ENCODE data around the gene CRTC2.
A peak's percentile ranks its signal among the peaks of the same experiment; 100 is the strongest.

Gene CRTC2

DNA sequence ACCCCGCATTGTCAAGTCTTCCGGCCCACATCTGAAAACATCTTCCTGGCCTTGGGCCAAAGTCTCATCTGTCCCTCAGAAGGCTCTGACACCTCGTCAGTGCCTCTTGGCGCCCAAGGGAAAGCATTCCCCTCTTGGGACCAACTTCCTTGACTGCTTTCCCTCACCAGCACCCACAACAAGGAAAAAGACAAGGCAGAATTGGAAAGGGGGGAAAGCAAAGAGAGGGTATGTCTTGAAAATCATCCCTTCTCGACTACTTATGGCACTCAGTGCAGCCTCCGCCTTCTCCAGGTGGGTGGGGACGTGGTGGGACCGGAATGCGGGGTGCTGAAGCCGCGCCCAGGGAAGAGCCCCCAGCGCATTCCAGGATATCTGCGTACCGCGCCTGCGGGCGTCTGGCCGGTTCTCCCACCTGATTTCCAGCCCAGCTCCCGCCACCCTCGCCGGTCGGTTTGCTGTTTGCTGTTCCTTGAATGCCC lies 5.5 kb upstream of the CRTC2 start:
- Histone ChIP-seq H4K8ac (ENCODE audit: low read depth, low read length) (no peak overlapping the region), H3K18ac (ENCODE audit: low read length) (peak overlapping the region; percentile 3), H3K9ac (ENCODE audit: low read length) (peak overlapping the region; percentile 84), H4K5ac (ENCODE audit: low read length) (no peak overlapping the region), H2AK5ac (ENCODE audit: low read length) (peak overlapping the region; percentile 15), H3K4ac (ENCODE audit: low read depth, low read length) (peak overlapping the region; percentile 83), H3K4me3 (ENCODE audit: low read length) (peak overlapping the region; percentile 57), H3K27me3 (ENCODE audit: insufficient read depth, low read length, poor library complexity) (no peaks in the 10 kb centered on the region), H3K36me3 (ENCODE audit: control insufficient read depth, insufficient read depth, low read length) (peaks cover 7% of the 10 kb centered on the region), H3K79me2 (ENCODE audit: control insufficient read depth, insufficient read depth, low read length) (peaks cover 28% of the 10 kb centered on the region), H2BK15ac (replicated peaks; ENCODE audit: low read depth) (no peak overlapping the region), H3K4me2 (ENCODE audit: low read length) (peak overlapping the region; percentile 39), H3K23ac (ENCODE audit: low read length) (no peak overlapping the region), H3K79me1 (ENCODE audit: low read length) (peaks cover 10% of the 10 kb centered on the region), H3K27ac (ENCODE audit: low read depth, low read length) (peak overlapping the region; percentile 83), H3K56ac (ENCODE audit: low read length) (peak overlapping the region; percentile 93), H2BK5ac (ENCODE audit: low read length) (peak overlapping the region; percentile 66), H3K4me1 (ENCODE audit: control insufficient read depth, low read depth, low read length) (peaks cover 5% of the 10 kb centered on the region), H2BK120ac (ENCODE audit: low read depth, low read length) (peak overlapping the region; percentile 29)
- peak; percentile 96 for DNase-seq
- WGBS (ENCODE audit: extremely low coverage, insufficient coverage, low lambda C conversion rate) = no CpG with 5 or more reads among the region's 22 CpGs

DNA sequence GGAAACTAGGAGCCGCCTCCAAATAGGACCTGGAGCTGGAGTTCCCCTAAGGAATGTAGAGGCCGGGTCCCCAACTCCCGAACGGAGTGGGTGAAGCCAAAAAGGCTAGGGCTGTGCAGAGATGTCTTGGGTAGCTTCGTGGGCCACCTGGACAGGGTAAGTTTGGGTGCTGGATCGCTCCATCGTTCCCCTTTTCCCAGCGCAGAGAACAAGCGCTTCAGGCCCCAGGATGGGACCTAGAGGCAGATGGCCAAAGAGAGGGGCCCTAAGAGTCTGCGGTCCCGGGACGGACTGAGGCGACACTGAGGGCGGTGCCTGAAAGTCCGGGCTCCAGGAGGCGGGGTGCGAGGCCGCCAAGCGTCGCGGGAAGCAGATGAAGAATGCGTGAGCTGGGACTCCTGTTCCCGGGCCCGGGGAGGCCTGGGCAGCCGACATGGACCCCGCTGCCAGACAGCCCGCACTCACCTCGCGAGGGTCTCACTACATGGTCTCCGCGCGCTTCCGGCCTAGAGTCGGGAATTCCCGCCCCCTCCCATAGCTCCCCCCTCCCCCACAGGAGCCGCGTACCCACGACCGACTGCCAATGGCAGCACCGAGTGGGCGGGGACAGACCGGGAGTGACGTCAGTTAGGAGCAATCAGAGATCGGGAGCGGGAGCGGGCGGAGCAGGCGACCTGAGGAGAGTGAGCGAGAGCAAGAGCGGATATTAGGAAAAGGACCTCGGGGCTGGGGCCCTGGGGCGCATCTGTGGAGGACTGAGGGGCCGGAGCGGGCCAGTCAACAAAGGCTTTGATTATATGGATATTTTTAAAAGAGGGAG lies 4.8 kb upstream of the CRTC2 start, which contains the start of gene SLC39A1:
TSS of gene SLC39A1 (minus strand) at position 508 of the 820 bp plus-strand sequence. CDS start 822 bp downstream, outside the sequence.
- Histone ChIP-seq H3K79me1 (ENCODE audit: low read length) (peaks cover 10% of the 10 kb centered on the region), H3K79me2 (ENCODE audit: control insufficient read depth, insufficient read depth, low read length) (peaks cover 28% of the 10 kb centered on the region), H3K36me3 (ENCODE audit: control insufficient read depth, insufficient read depth, low read length) (peaks cover 7% of the 10 kb centered on the region), H3K4me1 (ENCODE audit: control insufficient read depth, low read depth, low read length) (peaks cover 5% of the 10 kb centered on the region), H4K5ac (ENCODE audit: low read length) (no peak within 1 kb of the TSS), H3K9ac (ENCODE audit: low read length) (peak within 1 kb of the TSS; percentile 98), H4K8ac (ENCODE audit: low read depth, low read length) (no peak within 1 kb of the TSS), H3K4me2 (ENCODE audit: low read length) (peak within 1 kb of the TSS; percentile 87), H3K23ac (ENCODE audit: low read length) (peak within 1 kb of the TSS; percentile 91), H3K56ac (ENCODE audit: low read length) (peak within 1 kb of the TSS; percentile 97), H3K27me3 (ENCODE audit: insufficient read depth, low read length, poor library complexity) (no peaks in the 10 kb centered on the region), H2BK5ac (ENCODE audit: low read length) (peak within 1 kb of the TSS; percentile 77), H3K27ac (ENCODE audit: low read depth, low read length) (peak within 1 kb of the TSS; percentile 83), H3K4me3 (ENCODE audit: low read length) (peak within 1 kb of the TSS; percentile 88), H3K18ac (ENCODE audit: low read length) (peak within 1 kb of the TSS; percentile 34), H3K4ac (ENCODE audit: low read depth, low read length) (peak within 1 kb of the TSS; percentile 86), H2BK15ac (replicated peaks; ENCODE audit: low read depth) (no peak within 1 kb of the TSS), H2AK5ac (ENCODE audit: low read length) (peak within 1 kb of the TSS; percentile 87), H2BK120ac (ENCODE audit: low read depth, low read length) (peak within 1 kb of the TSS; percentile 29)
- WGBS (ENCODE audit: extremely low coverage, insufficient coverage, low lambda C conversion rate) = no CpG with 5 or more reads among the region's 54 CpGs
- DNase-seq = peak; percentile 99

DNA sequence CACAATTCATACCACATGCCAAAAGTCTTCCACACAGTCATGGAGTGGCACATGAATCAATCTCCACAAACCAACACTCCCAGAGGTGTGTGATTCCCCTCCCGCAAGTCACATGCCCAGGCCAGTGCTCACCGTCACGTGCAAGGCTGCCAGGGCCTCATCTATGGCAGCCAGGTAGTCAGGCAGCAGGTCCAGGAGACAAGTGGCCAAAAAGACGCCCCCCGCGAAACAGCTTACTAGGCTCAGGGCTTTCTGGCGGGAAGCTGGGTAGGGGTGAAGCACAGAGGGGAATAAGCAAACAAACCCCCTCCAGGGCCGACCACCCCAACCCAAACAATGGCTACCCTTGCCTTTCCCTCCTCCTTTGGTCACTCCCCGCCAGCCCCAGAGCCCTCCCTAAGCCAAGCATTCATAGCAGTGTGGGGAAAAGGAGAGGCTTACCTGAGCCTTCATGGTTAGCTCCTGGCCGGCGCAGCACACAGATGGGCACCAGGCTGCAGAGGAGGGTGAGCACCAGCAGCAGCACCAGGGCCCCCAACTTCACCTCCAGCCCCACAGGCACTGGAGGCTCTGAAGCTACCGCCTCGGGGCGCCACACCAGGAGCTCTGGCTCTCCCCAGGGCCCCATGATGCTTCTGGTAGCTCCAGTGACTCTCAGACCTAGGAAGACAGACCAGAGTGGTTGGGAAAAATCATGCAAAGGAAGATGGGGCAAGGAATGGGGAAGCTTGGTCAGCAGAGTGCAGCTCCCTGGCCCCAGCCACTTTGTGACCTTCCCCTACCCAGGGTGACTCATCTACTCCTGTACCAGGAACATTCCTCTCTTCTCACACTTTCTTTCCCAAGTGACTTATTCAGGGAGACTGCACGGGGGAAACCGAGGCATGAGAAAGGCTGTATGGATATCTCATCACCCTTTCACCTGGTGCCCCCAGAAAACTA lies 3.9 kb upstream of the CRTC2 start:
- Histone ChIP-seq H4K5ac (ENCODE audit: low read length) (no peak overlapping the region), H3K4ac (ENCODE audit: low read depth, low read length) (peak overlapping the region; percentile 86), H3K18ac (ENCODE audit: low read length) (peak overlapping the region; percentile 34), H3K27ac (ENCODE audit: low read depth, low read length) (peak overlapping the region; percentile 61), H3K4me2 (ENCODE audit: low read length) (peak overlapping the region; percentile 87), H3K27me3 (ENCODE audit: insufficient read depth, low read length, poor library complexity) (no peaks in the 10 kb centered on the region), H3K56ac (ENCODE audit: low read length) (peak overlapping the region; percentile 97), H3K36me3 (ENCODE audit: control insufficient read depth, insufficient read depth, low read length) (peaks cover 7% of the 10 kb centered on the region), H3K4me3 (ENCODE audit: low read length) (peak overlapping the region; percentile 88), H2AK5ac (ENCODE audit: low read length) (peak overlapping the region; percentile 75), H2BK5ac (ENCODE audit: low read length) (peak overlapping the region; percentile 77), H3K4me1 (ENCODE audit: control insufficient read depth, low read depth, low read length) (peaks cover 5% of the 10 kb centered on the region), H3K79me2 (ENCODE audit: control insufficient read depth, insufficient read depth, low read length) (peaks cover 34% of the 10 kb centered on the region), H2BK15ac (replicated peaks; ENCODE audit: low read depth) (no peak overlapping the region), H4K8ac (ENCODE audit: low read depth, low read length) (no peak overlapping the region), H3K23ac (ENCODE audit: low read length) (peak overlapping the region; percentile 91), H3K79me1 (ENCODE audit: low read length) (peaks cover 13% of the 10 kb centered on the region), H2BK120ac (ENCODE audit: low read depth, low read length) (no peak overlapping the region), H3K9ac (ENCODE audit: low read length) (peak overlapping the region; percentile 98)
- peak; percentile 80 for DNase-seq
- WGBS (ENCODE audit: extremely low coverage, insufficient coverage, low lambda C conversion rate) = no CpG with 5 or more reads among the region's 16 CpGs

DNA sequence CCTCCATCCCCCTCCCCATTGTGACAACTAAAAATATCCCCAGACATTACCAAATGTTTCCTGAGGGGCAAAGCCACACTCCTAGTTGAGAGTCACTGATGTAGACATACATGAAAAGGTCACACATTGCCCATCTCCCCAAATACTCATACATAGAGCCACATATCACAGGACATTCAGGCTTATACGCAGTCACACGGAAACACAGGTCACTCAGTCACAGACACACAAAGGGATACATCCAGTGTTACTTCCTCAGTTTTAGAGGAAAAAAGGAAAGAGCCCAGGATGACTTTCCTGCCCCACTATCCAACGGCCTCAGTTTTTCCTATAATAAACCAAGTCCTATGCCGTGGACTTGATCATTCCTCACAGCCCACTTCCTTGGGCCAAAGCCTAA lies 3.0 kb upstream of the CRTC2 start:
- Histone ChIP-seq H3K27ac (ENCODE audit: low read depth, low read length) (no peak overlapping the region), H3K18ac (ENCODE audit: low read length) (no peak overlapping the region), H2AK5ac (ENCODE audit: low read length) (no peak overlapping the region), H3K4me2 (ENCODE audit: low read length) (peak overlapping the region; percentile 87), H3K36me3 (ENCODE audit: control insufficient read depth, insufficient read depth, low read length) (peaks cover 7% of the 10 kb centered on the region), H3K27me3 (ENCODE audit: insufficient read depth, low read length, poor library complexity) (no peaks in the 10 kb centered on the region), H2BK120ac (ENCODE audit: low read depth, low read length) (no peak overlapping the region), H2BK15ac (replicated peaks; ENCODE audit: low read depth) (no peak overlapping the region), H3K9ac (ENCODE audit: low read length) (peak overlapping the region; percentile 98), H2BK5ac (ENCODE audit: low read length) (no peak overlapping the region), H3K79me2 (ENCODE audit: control insufficient read depth, insufficient read depth, low read length) (peaks cover 44% of the 10 kb centered on the region), H4K8ac (ENCODE audit: low read depth, low read length) (no peak overlapping the region), H3K79me1 (ENCODE audit: low read length) (peaks cover 19% of the 10 kb centered on the region), H3K4ac (ENCODE audit: low read depth, low read length) (no peak overlapping the region), H3K56ac (ENCODE audit: low read length) (peak overlapping the region; percentile 97), H3K4me3 (ENCODE audit: low read length) (peak overlapping the region; percentile 88), H3K4me1 (ENCODE audit: control insufficient read depth, low read depth, low read length) (peaks cover 11% of the 10 kb centered on the region), H3K23ac (ENCODE audit: low read length) (no peak overlapping the region), H4K5ac (ENCODE audit: low read length) (no peak overlapping the region)
- no peak for DNase-seq
- no CpG with 5 or more reads among the region's 4 CpGs for WGBS (ENCODE audit: extremely low coverage, insufficient coverage, low lambda C conversion rate)

DNA sequence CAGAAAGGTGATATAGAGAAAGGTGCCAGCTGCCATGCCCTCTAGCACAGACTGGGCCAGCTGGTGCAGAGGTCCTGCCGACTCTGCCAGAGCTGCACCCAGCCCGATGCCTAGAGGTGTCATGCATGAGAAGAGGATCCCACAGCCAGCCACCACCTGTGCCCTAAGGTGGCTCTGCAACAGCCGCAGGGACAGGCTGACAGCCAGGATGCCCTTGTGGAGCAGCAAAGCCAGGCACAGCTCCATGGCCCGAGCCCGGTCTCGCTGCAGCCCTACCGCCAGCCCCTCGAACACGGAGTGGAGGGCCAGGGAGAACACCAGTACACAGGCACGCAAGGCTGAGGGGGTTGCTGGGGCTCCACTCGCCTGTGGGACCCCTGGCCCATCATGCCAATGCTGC lies 1.8 kb upstream of the CRTC2 start:
- no peak for DNase-seq
- Histone ChIP-seq H3K4me1 (ENCODE audit: control insufficient read depth, low read depth, low read length) (peaks cover 9% of the 10 kb centered on the region), H3K56ac (ENCODE audit: low read length) (no peak overlapping the region), H2BK15ac (replicated peaks; ENCODE audit: low read depth) (no peak overlapping the region), H3K9ac (ENCODE audit: low read length) (no peak overlapping the region), H3K27me3 (ENCODE audit: insufficient read depth, low read length, poor library complexity) (no peaks in the 10 kb centered on the region), H3K79me1 (ENCODE audit: low read length) (peaks cover 24% of the 10 kb centered on the region), H2BK5ac (ENCODE audit: low read length) (no peak overlapping the region), H4K8ac (ENCODE audit: low read depth, low read length) (no peak overlapping the region), H3K36me3 (ENCODE audit: control insufficient read depth, insufficient read depth, low read length) (peaks cover 7% of the 10 kb centered on the region), H3K23ac (ENCODE audit: low read length) (no peak overlapping the region), H3K4me2 (ENCODE audit: low read length) (no peak overlapping the region), H3K4ac (ENCODE audit: low read depth, low read length) (no peak overlapping the region), H4K5ac (ENCODE audit: low read length) (no peak overlapping the region), H3K18ac (ENCODE audit: low read length) (no peak overlapping the region), H2BK120ac (ENCODE audit: low read depth, low read length) (no peak overlapping the region), H3K4me3 (ENCODE audit: low read length) (no peak overlapping the region), H3K27ac (ENCODE audit: low read depth, low read length) (no peak overlapping the region), H3K79me2 (ENCODE audit: control insufficient read depth, insufficient read depth, low read length) (peaks cover 55% of the 10 kb centered on the region), H2AK5ac (ENCODE audit: low read length) (no peak overlapping the region)
- WGBS (ENCODE audit: extremely low coverage, insufficient coverage, low lambda C conversion rate) = no CpG with 5 or more reads among the region's 11 CpGs
